CD4-positive, alpha-beta T cell (primary cell): ENCODE results near the gene DYNC1LI2. TPM values are rescaled to one million over a fixed set of nuclear protein-coding genes. Genes with fewer than 3 reads are reported as not detected.

ENCODE experiments used
- ATAC-seq: fragments of 200-7000 bp; cut with Tn5 transposase; one replicate; pipeline ENCODE4 v1.10.0; 2022; ENCODE audit warnings: mild to moderate bottlenecking; ENCODE audit not compliant: poor library complexity
- CTCF ChIA-PET: fragments of 350-600 bp; sonication (Branson Sonifier 250); formaldehyde crosslinking; loops from one replicate; lab custom pipeline; 2021; ENCODE audit warnings: antibody characterized with exemption, inconsistent platforms; lab: Charles Lee
- POLR2A ChIA-PET: fragments of 350-600 bp; sonication (Branson Sonifier 250); formaldehyde crosslinking; loops from one replicate; lab custom pipeline; 2021; ENCODE audit warnings: antibody characterized with exemption, inconsistent platforms; lab: Charles Lee
- DNase-seq, 14 experiments: peaks; one replicate each; pipeline ENCODE4 v3.0.0-alpha.2; 2013 to 2020; ENCODE audit warnings: mixed read lengths in 2 of 14
- H3K27ac ChIP-seq, 2 donors: one replicate each; pipeline versions ENCODE4 v1.5.1 to v1.7.0; 2013; ENCODE audit warnings: low read length in 2 of 2, low read depth in 1 of 2, mild to moderate bottlenecking in 1 of 2
- H3K27me3 ChIP-seq, 2 experiments: 1 replicate in 1 of 2; 2 replicates in 1 of 2; pipeline versions ENCODE4 v1.6.1 to v1.7.0; 2013; ENCODE audit warnings: low read length in 2 of 2, control low read depth in 1 of 2, mild to moderate bottlenecking in 1 of 2, moderate library complexity in 1 of 2; ENCODE audit not compliant: insufficient read depth in 2 of 2, control insufficient read depth in 1 of 2
- H3K36me3 ChIP-seq: one replicate; pipeline ENCODE4 v1.6.1; 2013; ENCODE audit warnings: low read length, control low read depth; ENCODE audit not compliant: insufficient read depth
- H3K4me1 ChIP-seq: one replicate; pipeline ENCODE4 v1.6.1; 2013; ENCODE audit warnings: low read length, control low read depth; ENCODE audit not compliant: insufficient read depth
- H3K4me3 ChIP-seq: one replicate; pipeline ENCODE4 v1.5.1; 2013; ENCODE audit warnings: mild to moderate bottlenecking, low read length, moderate library complexity
- H3K9me3 ChIP-seq, 2 experiments: 1 replicate in 1 of 2; 2 replicates in 1 of 2; pipeline versions ENCODE4 v1.6.1 to v1.7.0; 2013; ENCODE audit warnings: low read length in 2 of 2, mild to moderate bottlenecking in 2 of 2, control low read depth in 1 of 2, moderate library complexity in 1 of 2; ENCODE audit not compliant: control insufficient read depth in 1 of 2, insufficient read depth in 1 of 2
- H3K27ac Mint-ChIP-seq: one replicate; pipeline ENCODE4 v1.8.0; 2020; ENCODE audit warnings: mixed read lengths
- H3K27me3 Mint-ChIP-seq: one replicate; pipeline ENCODE4 v1.8.0; 2021; ENCODE audit warnings: mixed read lengths
- H3K36me3 Mint-ChIP-seq: one replicate; pipeline ENCODE4 v1.8.0; 2021; ENCODE audit warnings: low read depth, mixed read lengths
- H3K4me1 Mint-ChIP-seq: one replicate; pipeline ENCODE4 v1.8.0; 2021; ENCODE audit warnings: low read depth, mixed read lengths
- H3K4me3 Mint-ChIP-seq: one replicate; pipeline ENCODE4 v1.8.0; 2020; ENCODE audit warnings: mild to moderate bottlenecking, mixed read lengths
- H3K9me3 Mint-ChIP-seq: one replicate; pipeline ENCODE4 v1.8.0; 2020; ENCODE audit warnings: mixed read lengths
- intact Hi-C, 2 experiments: fragments of 100-400 bp; cut with DNase I in 1 of 2; cut with micrococcal nuclease in 1 of 2; formaldehyde crosslinking; loops; one replicate each; pipeline versions ENCODE4 v1.15.1 to v1.9.0; 2023 to 2025; cut with DNase I, micrococcal nuclease
- total RNA-seq, 174 experiments: library from RNA in 2 of 174; stranded (reverse) in 2 of 174; gene quantifications; one replicate each; pipeline ENCODE4 v1.2.3 and lab custom pipeline; 2021 to 2026
- TF ChIP-seq, protein P1 (sequence below): fragments of 200-600 bp; IDR thresholded peaks from one replicate; pipeline ENCODE4 v1.8.0; 2022; ENCODE audit warnings: antibody characterized with exemption, mild to moderate bottlenecking

Gene DYNC1LI2
- total RNA-seq, 2 experiments from 2014 or later = 81.8 to 82.4 TPM

- TF ChIP-seq, protein P1, sequence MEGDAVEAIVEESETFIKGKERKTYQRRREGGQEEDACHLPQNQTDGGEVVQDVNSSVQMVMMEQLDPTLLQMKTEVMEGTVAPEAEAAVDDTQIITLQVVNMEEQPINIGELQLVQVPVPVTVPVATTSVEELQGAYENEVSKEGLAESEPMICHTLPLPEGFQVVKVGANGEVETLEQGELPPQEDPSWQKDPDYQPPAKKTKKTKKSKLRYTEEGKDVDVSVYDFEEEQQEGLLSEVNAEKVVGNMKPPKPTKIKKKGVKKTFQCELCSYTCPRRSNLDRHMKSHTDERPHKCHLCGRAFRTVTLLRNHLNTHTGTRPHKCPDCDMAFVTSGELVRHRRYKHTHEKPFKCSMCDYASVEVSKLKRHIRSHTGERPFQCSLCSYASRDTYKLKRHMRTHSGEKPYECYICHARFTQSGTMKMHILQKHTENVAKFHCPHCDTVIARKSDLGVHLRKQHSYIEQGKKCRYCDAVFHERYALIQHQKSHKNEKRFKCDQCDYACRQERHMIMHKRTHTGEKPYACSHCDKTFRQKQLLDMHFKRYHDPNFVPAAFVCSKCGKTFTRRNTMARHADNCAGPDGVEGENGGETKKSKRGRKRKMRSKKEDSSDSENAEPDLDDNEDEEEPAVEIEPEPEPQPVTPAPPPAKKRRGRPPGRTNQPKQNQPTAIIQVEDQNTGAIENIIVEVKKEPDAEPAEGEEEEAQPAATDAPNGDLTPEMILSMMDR = no peak
- peak within 1 kb of the TSS; percentile 63 for H3K27ac Mint-ChIP-seq
- peaks cover 14% of the 10 kb centered on the region for H3K4me1 Mint-ChIP-seq
Measured at GRCh38 chr16:66696669-66697630, 54.5 kb downstream of the DYNC1LI2 start, which contains the start of gene CMTM4. Gene CMTM4, minus strand, starts transcription at chr16:66696743. Its CDS starts 218 bp downstream, at chr16:66696525.

GRCh38 chr16:66695935-66696668, 55.3 kb downstream of the DYNC1LI2 start:
- Histone ChIP-seq H3K27ac (no peak overlapping the region), H3K36me3 (no peaks in the 10 kb centered on the region), H3K27me3 (peaks cover 0 to 4% of the 10 kb centered on the region in 2 experiments), H3K4me3 (peak overlapping the region; percentile 50), H3K4me1 (peaks cover 16% of the 10 kb centered on the region), H3K9me3 (no peaks in the 10 kb centered on the region)
- peak in 8 of 14 experiments; percentile 1 to 34 (median 8) for DNase-seq
- Mint-ChIP-seq H3K4me3 (peak overlapping the region; percentile 90), H3K27me3 (peaks cover 4% of the 10 kb centered on the region), H3K27ac (peak overlapping the region; percentile 63), H3K4me1 (peaks cover 14% of the 10 kb centered on the region), H3K9me3 (no peaks in the 10 kb centered on the region), H3K36me3 (no peaks in the 10 kb centered on the region)
- CTCF ChIA-PET = interaction anchor here (1.1 to 1.8 kb wide), 3 partner anchors 45 to 56 kb away, joined by 3 to 6 read pairs (median 6); no protein-coding TSS in a partner anchor
- ATAC-seq = no peak
- POLR2A ChIA-PET = interaction anchor here (1.1 to 2.7 kb wide), 4 partner anchors 55 to 290 kb away, joined by 3 to 8 read pairs (median 4); partner anchors contain the start of genes CKLF, CMTM3 and DYNC1LI2
- intact Hi-C loops = loop anchor here (2.0 to 5.0 kb wide), 3 partner anchors 44 to 134 kb away; no protein-coding TSS in a partner anchor
- TF ChIP-seq, protein P1 = no peak

More at GRCh38 chr16:66696669-66697630, 54.5 kb downstream of the DYNC1LI2 start, which contains the start of gene CMTM4:
- no peaks in the 10 kb centered on the region for H3K9me3 ChIP-seq
- H3K27me3 ChIP-seq = peaks cover 0 to 4% of the 10 kb centered on the region in 2 experiments
- ATAC-seq (peak; percentile 95), DNase-seq (peak; percentile 42 to 92 (median 72))
- peaks cover 16% of the 10 kb centered on the region for H3K4me1 ChIP-seq
- ChIA-PET CTCF (interaction anchor here (0.9 to 1.8 kb wide), 5 partner anchors 46 to 144 kb away, joined by 3 to 6 read pairs (median 4); partner anchors contain the start of genes CKLF and NAE1), POLR2A (interaction anchor here (1.0 to 2.7 kb wide), 6 partner anchors 13 to 291 kb away, joined by 3 to 8 read pairs (median 4); partner anchors contain the start of genes CKLF, CMTM3 and DYNC1LI2)
- peaks cover 4% of the 10 kb centered on the region for H3K27me3 Mint-ChIP-seq
- no peaks in the 10 kb centered on the region for H3K9me3 Mint-ChIP-seq
- peak within 1 kb of the TSS; percentile 90 for H3K4me3 Mint-ChIP-seq
- peak within 1 kb of the TSS; percentile 73 for H3K4me3 ChIP-seq
- intact Hi-C loops = loop anchor here (1.0 to 5.0 kb wide), 4 partner anchors 45 to 135 kb away; partner anchors contain the start of gene DYNC1LI2 (in 1 of the 2)
- H3K27ac ChIP-seq = no peak within 1 kb of the TSS
- no peaks in the 10 kb centered on the region for H3K36me3 ChIP-seq
- H3K36me3 Mint-ChIP-seq = no peaks in the 10 kb centered on the region
